HEK293 (cell line): ENCODE measurements around the gene TNFAIP8L2.

Source experiments
- CTCF ChIA-PET: fragments of 350-600 bp; formaldehyde crosslinking; extraction: SDS; loops from one replicate; lab custom pipeline; 2021; ENCODE audit warnings: antibody characterized with exemption; lab: Yijun Ruan, JAX
- POLR2A ChIA-PET: fragments of 300-600 bp; formaldehyde crosslinking; extraction: SDS; loops from one replicate; lab custom pipeline; 2020; ENCODE audit warnings: antibody characterized with exemption, inconsistent platforms; lab: Yijun Ruan, JAX
- H3K27ac ChIP-seq: fragments of 200-500 bp; sonication (Bioruptor generic); 2 replicates; pipeline ENCODE4 v1.5.1; 2014; ENCODE audit warnings: low read depth, low read length, control low read depth, inconsistent platforms; ENCODE audit errors: extremely low read depth
- H3K36me3 ChIP-seq, 2 experiments: fragments of 200-500 bp in 1 of 2; sonication (Bioruptor generic) in 1 of 2; 1 replicate in 1 of 2; 2 replicates in 1 of 2; pipeline ENCODE4 v1.5.1; 2014 to 2017; ENCODE audit warnings: inconsistent platforms in 2 of 2, low read length in 2 of 2; ENCODE audit not compliant: control insufficient read depth in 2 of 2, insufficient read depth in 1 of 2
- H3K4me1 ChIP-seq: fragments of 200-500 bp; sonication (Bioruptor generic); 2 replicates; pipeline ENCODE4 v1.5.1; 2014; ENCODE audit warnings: mild to moderate bottlenecking, low read length, inconsistent platforms; ENCODE audit not compliant: control insufficient read depth, insufficient read depth
- H3K4me3 ChIP-seq: 2 replicates; pipeline ENCODE4 v1.5.1; 2011; ENCODE audit warnings: low read depth, mild to moderate bottlenecking, control low read depth, low read length, moderate library complexity
- H3K9me3 ChIP-seq: fragments of 200-500 bp; sonication (Bioruptor generic); 2 replicates; pipeline ENCODE4 v1.5.1; 2014; ENCODE audit warnings: low read depth, low read length, inconsistent platforms; ENCODE audit not compliant: control insufficient read depth, insufficient read depth
- ATF2 ChIP-seq: fragments of 450-650 bp; formaldehyde crosslinking; IDR thresholded peaks from 2 replicates; pipeline ENCODE4 v1.5.1; 2016; ENCODE audit warnings: missing biosample characterization, missing genetic modification characterization, low read depth
- BCL11A ChIP-seq: fragments of 450-650 bp; formaldehyde crosslinking; IDR thresholded peaks from 2 replicates; pipeline ENCODE4 v1.5.1; 2016; ENCODE audit warnings: low read depth, missing biosample characterization, missing genetic modification characterization
- GLIS2 ChIP-seq: fragments of 450-650 bp; formaldehyde crosslinking; IDR thresholded peaks from 2 replicates; pipeline ENCODE4 v1.5.1; 2016; ENCODE audit warnings: missing biosample characterization, missing genetic modification characterization
- KLF10 ChIP-seq: fragments of 450-650 bp; IDR thresholded peaks from 2 replicates; pipeline ENCODE4 v1.5.1; 2018; ENCODE audit warnings: missing biosample characterization, mild to moderate bottlenecking, missing genetic modification characterization
- KLF16 ChIP-seq: fragments of 450-650 bp; formaldehyde crosslinking; IDR thresholded peaks from 2 replicates; pipeline ENCODE4 v1.5.1; 2017; ENCODE audit warnings: missing biosample characterization, missing genetic modification characterization
- KLF9 ChIP-seq: fragments of 450-650 bp; formaldehyde crosslinking; IDR thresholded peaks from 2 replicates; pipeline ENCODE4 v1.5.1; 2016; ENCODE audit warnings: missing biosample characterization, missing genetic modification characterization, low read depth
- PRDM10 ChIP-seq: fragments of 450-650 bp; formaldehyde crosslinking; IDR thresholded peaks from 2 replicates; pipeline ENCODE4 v1.5.1; 2016; ENCODE audit warnings: missing biosample characterization, missing genetic modification characterization
- SCRT2 ChIP-seq: fragments of 450-650 bp; formaldehyde crosslinking; IDR thresholded peaks from 2 replicates; pipeline ENCODE4 v1.5.1; 2016; ENCODE audit warnings: missing biosample characterization, missing genetic modification characterization
- SP2 ChIP-seq: fragments of 450-650 bp; formaldehyde crosslinking; IDR thresholded peaks from 2 replicates; pipeline ENCODE4 v1.5.1; 2016; ENCODE audit warnings: missing biosample characterization, missing genetic modification characterization
- YY2 ChIP-seq: fragments of 450-650 bp; formaldehyde crosslinking; IDR thresholded peaks from 2 replicates; pipeline ENCODE4 v1.5.1; 2016; ENCODE audit warnings: missing biosample characterization, missing genetic modification characterization
- ZNF121 ChIP-seq: fragments of 450-650 bp; formaldehyde crosslinking; IDR thresholded peaks from 2 replicates; pipeline ENCODE4 v1.5.1; 2016; ENCODE audit warnings: missing biosample characterization, missing genetic modification characterization
- ZNF211 ChIP-seq: fragments of 450-650 bp; formaldehyde crosslinking; IDR thresholded peaks from 2 replicates; pipeline ENCODE4 v1.5.1; 2016; ENCODE audit warnings: low read depth, missing biosample characterization, missing genetic modification characterization
- ZNF24 ChIP-seq: fragments of 450-650 bp; formaldehyde crosslinking; IDR thresholded peaks from 2 replicates; pipeline ENCODE4 v1.5.1; 2016; ENCODE audit warnings: missing biosample characterization, missing genetic modification characterization
- ZNF280D ChIP-seq: fragments of 450-650 bp; formaldehyde crosslinking; IDR thresholded peaks from 2 replicates; pipeline ENCODE4 v1.5.1; 2016; ENCODE audit warnings: missing biosample characterization, missing genetic modification characterization
- ZNF610 ChIP-seq: fragments of 450-650 bp; formaldehyde crosslinking; IDR thresholded peaks from 2 replicates; pipeline ENCODE4 v1.5.1; 2016; ENCODE audit warnings: missing biosample characterization, missing genetic modification characterization, borderline replicate concordance
- ZNF837 ChIP-seq: fragments of 450-650 bp; formaldehyde crosslinking; IDR thresholded peaks from 2 replicates; pipeline ENCODE4 v1.5.1; 2016; ENCODE audit warnings: missing biosample characterization, missing genetic modification characterization
- ZSCAN4 ChIP-seq: fragments of 450-650 bp; formaldehyde crosslinking; IDR thresholded peaks from 2 replicates; pipeline ENCODE4 v1.5.1; 2017; ENCODE audit warnings: missing biosample characterization, missing genetic modification characterization
- ZXDB ChIP-seq: fragments of 450-650 bp; formaldehyde crosslinking; IDR thresholded peaks from 2 replicates; pipeline ENCODE4 v1.5.1; 2016; ENCODE audit warnings: missing biosample characterization, missing genetic modification characterization
- TF ChIP-seq, protein P1 (sequence below): fragments of 450-650 bp; formaldehyde crosslinking; IDR thresholded peaks from 2 replicates; pipeline ENCODE4 v1.5.1; 2017; ENCODE audit warnings: missing biosample characterization, missing genetic modification characterization
- TF ChIP-seq, protein P2 (sequence below): fragments of 450-650 bp; formaldehyde crosslinking; conservative IDR thresholded peaks from 2 replicates; pipeline ENCODE4 v1.5.1; 2016; ENCODE audit warnings: low read depth, missing biosample characterization, missing genetic modification characterization

The TNFAIP8L2 gene

GRCh38 chr1:151193304-151193703 is 36.9 kb downstream of the TNFAIP8L2 start (continued):
- TF ChIP-seq ZNF280D (tag by site-specific recombination) = no peak
- TF ChIP-seq YY2 (tag by site-specific recombination) = no peak

GRCh38 chr1:151193856-151194255 is 37.4 kb downstream of the TNFAIP8L2 start:
- no peaks in the 10 kb centered on the region for H3K36me3 ChIP-seq
- no peaks in the 10 kb centered on the region for H3K9me3 ChIP-seq
- no peak overlapping the region for H3K4me3 ChIP-seq
- no peak overlapping the region for H3K27ac ChIP-seq
- CTCF ChIA-PET = interaction anchor here (1.1 to 1.3 kb wide), 2 partner anchors 34 to 58 kb away, joined by 3 read pairs; no protein-coding TSS in a partner anchor
- POLR2A ChIA-PET = no interaction called here
- no peaks in the 10 kb centered on the region for H3K4me1 ChIP-seq
- TF ChIP-seq ZNF610 (tag by site-specific recombination) (no peak), SCRT2 (tag by site-specific recombination) (no peak), PRDM10 (tag by site-specific recombination) (peak; percentile 18; the same call in 1 of the 2 replicates), KLF9 (tag by site-specific recombination) (no peak), ZNF121 (tag by site-specific recombination) (no peak), GLIS2 (no peak), ZNF837 (tag by site-specific recombination) (no peak), SP2 (no peak), ATF2 (no peak), BCL11A (tag by site-specific recombination) (no peak), ZNF24 (tag by site-specific recombination) (no peak), ZXDB (tag by site-specific recombination) (no peak), ZNF211 (tag by site-specific recombination) (no peak), KLF10 (tag by site-specific recombination) (no peak), ZSCAN4 (no peak), KLF16 (tag by site-specific recombination) (no peak)
- TF ChIP-seq, protein P1, sequence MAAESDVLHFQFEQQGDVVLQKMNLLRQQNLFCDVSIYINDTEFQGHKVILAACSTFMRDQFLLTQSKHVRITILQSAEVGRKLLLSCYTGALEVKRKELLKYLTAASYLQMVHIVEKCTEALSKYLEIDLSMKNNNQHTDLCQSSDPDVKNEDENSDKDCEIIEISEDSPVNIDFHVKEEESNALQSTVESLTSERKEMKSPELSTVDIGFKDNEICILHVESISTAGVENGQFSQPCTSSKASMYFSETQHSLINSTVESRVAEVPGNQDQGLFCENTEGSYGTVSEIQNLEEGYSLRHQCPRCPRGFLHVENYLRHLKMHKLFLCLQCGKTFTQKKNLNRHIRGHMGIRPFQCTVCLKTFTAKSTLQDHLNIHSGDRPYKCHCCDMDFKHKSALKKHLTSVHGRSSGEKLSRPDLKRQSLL (tag by site-specific recombination) = peak; percentile 73
- TF ChIP-seq, protein P2, sequence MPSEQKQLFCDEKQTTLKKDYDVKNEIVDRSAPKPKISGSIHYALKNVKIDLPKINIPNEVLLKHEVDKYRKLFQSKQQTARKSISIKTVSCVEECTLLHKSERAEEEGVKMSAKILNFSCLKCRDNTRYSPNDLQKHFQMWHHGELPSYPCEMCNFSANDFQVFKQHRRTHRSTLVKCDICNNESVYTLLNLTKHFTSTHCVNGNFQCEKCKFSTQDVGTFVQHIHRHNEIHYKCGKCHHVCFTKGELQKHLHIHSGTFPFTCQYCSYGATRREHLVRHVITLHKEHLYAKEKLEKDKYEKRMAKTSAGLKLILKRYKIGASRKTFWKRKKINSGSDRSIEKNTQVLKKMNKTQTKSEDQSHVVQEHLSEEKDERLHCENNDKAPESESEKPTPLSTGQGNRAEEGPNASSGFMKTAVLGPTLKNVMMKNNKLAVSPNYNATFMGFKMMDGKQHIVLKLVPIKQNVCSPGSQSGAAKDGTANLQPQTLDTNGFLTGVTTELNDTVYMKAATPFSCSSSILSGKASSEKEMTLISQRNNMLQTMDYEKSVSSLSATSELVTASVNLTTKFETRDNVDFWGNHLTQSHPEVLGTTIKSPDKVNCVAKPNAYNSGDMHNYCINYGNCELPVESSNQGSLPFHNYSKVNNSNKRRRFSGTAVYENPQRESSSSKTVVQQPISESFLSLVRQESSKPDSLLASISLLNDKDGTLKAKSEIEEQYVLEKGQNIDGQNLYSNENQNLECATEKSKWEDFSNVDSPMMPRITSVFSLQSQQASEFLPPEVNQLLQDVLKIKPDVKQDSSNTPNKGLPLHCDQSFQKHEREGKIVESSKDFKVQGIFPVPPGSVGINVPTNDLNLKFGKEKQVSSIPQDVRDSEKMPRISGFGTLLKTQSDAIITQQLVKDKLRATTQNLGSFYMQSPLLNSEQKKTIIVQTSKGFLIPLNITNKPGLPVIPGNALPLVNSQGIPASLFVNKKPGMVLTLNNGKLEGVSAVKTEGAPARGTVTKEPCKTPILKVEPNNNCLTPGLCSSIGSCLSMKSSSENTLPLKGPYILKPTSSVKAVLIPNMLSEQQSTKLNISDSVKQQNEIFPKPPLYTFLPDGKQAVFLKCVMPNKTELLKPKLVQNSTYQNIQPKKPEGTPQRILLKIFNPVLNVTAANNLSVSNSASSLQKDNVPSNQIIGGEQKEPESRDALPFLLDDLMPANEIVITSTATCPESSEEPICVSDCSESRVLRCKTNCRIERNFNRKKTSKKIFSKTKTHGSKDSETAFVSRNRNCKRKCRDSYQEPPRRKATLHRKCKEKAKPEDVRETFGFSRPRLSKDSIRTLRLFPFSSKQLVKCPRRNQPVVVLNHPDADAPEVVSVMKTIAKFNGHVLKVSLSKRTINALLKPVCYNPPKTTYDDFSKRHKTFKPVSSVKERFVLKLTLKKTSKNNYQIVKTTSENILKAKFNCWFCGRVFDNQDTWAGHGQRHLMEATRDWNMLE = no peak
